ENCODE results near the gene TTF2. TPM values are rescaled to one million over a fixed set of nuclear protein-coding genes. Genes with fewer than 3 reads are reported as not detected.

The TTF2 gene
- total and polyA plus RNA-seq, 9 of the 15 experiments (the other 6 are each of a cell fraction or from before 2014, with no cell fraction given) = 9.4 to 71.1 (median 42.1) TPM

DNA sequence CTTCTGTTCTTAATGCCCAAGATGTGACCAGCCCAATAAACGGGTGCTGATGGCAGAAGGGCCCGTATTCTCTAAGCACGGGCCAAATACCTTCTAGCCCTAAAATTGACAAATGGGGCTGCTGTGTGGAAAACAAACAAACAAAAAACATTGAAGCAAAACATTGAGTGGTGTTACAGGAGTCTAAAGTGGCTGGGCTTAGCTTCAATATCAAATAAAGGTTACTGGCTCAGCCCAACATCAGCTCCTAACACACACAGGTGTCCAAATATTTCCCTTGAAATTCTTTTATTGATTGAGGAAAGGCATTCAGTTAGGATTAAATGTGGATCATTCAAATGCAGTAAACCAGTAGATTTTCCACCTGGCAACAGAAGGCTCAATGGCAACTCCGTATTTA, 13.3 kb upstream of the TTF2 start (continued):
- TF ChIP-seq NFYB (IDR thresholded peaks at IDR 0.05; ENCODE audit: extremely low read depth, insufficient read length) (no peak), HDAC3 (IDR thresholded peaks at IDR 0.05; ENCODE audit: borderline replicate concordance, partially characterized antibody) (no peak), TSC22D4 (tag; IDR thresholded peaks at IDR 0.05) (no peak), ZBTB17 (CRISPR knock-in tag; IDR thresholded peaks at IDR 0.05) (no peak), CBX5 (IDR thresholded peaks at IDR 0.05; ENCODE audit: borderline replicate concordance, low read depth) (no peak)
- TF ChIP-seq, protein P1, sequence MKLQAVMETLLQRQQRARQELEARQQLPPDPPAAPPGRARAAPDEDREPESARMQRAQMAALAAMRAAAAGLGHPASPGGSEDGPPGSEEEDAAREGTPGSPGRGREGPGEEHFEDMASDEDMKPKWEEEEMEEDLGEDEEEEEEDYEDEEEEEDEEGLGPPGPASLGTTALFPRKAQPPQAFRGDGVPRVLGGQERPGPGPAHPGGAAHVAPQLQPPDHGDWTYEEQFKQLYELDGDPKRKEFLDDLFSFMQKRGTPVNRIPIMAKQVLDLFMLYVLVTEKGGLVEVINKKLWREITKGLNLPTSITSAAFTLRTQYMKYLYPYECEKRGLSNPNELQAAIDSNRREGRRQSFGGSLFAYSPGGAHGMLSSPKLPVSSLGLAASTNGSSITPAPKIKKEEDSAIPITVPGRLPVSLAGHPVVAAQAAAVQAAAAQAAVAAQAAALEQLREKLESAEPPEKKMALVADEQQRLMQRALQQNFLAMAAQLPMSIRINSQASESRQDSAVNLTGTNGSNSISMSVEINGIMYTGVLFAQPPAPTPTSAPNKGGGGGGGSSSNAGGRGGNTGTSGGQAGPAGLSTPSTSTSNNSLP (IDR thresholded peaks at IDR 0.05; ENCODE audit: borderline replicate concordance, low read depth, low read length) = no peak
- TF ChIP-seq, protein P2, sequence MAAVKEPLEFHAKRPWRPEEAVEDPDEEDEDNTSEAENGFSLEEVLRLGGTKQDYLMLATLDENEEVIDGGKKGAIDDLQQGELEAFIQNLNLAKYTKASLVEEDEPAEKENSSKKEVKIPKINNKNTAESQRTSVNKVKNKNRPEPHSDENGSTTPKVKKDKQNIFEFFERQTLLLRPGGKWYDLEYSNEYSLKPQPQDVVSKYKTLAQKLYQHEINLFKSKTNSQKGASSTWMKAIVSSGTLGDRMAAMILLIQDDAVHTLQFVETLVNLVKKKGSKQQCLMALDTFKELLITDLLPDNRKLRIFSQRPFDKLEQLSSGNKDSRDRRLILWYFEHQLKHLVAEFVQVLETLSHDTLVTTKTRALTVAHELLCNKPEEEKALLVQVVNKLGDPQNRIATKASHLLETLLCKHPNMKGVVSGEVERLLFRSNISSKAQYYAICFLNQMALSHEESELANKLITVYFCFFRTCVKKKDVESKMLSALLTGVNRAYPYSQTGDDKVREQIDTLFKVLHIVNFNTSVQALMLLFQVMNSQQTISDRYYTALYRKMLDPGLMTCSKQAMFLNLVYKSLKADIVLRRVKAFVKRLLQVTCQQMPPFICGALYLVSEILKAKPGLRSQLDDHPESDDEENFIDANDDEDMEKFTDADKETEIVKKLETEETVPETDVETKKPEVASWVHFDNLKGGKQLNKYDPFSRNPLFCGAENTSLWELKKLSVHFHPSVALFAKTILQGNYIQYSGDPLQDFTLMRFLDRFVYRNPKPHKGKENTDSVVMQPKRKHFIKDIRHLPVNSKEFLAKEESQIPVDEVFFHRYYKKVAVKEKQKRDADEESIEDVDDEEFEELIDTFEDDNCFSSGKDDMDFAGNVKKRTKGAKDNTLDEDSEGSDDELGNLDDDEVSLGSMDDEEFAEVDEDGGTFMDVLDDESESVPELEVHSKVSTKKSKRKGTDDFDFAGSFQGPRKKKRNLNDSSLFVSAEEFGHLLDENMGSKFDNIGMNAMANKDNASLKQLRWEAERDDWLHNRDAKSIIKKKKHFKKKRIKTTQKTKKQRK (IDR thresholded peaks at IDR 0.05; ENCODE audit: borderline replicate concordance, low read depth, low read length) = no peak
- TF ChIP-seq, protein P3, sequence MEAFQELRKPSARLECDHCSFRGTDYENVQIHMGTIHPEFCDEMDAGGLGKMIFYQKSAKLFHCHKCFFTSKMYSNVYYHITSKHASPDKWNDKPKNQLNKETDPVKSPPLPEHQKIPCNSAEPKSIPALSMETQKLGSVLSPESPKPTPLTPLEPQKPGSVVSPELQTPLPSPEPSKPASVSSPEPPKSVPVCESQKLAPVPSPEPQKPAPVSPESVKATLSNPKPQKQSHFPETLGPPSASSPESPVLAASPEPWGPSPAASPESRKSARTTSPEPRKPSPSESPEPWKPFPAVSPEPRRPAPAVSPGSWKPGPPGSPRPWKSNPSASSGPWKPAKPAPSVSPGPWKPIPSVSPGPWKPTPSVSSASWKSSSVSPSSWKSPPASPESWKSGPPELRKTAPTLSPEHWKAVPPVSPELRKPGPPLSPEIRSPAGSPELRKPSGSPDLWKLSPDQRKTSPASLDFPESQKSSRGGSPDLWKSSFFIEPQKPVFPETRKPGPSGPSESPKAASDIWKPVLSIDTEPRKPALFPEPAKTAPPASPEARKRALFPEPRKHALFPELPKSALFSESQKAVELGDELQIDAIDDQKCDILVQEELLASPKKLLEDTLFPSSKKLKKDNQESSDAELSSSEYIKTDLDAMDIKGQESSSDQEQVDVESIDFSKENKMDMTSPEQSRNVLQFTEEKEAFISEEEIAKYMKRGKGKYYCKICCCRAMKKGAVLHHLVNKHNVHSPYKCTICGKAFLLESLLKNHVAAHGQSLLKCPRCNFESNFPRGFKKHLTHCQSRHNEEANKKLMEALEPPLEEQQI (IDR thresholded peaks at IDR 0.05) = no peak
- TF ChIP-seq, protein P4, sequence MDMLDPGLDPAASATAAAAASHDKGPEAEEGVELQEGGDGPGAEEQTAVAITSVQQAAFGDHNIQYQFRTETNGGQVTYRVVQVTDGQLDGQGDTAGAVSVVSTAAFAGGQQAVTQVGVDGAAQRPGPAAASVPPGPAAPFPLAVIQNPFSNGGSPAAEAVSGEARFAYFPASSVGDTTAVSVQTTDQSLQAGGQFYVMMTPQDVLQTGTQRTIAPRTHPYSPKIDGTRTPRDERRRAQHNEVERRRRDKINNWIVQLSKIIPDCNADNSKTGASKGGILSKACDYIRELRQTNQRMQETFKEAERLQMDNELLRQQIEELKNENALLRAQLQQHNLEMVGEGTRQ (CRISPR knock-in tag; IDR thresholded peaks at IDR 0.05) = no peak

Data from K562 (cell line).